WTC11 (cell line): ENCODE measurements around the gene SORD.

ENCODE experiments used
- CTCF ChIP-seq: fragments of 200-600 bp; IDR thresholded peaks from 2 replicates; pipeline ENCODE4 v1.8.0; 2022; ENCODE audit warnings: antibody characterized with exemption
- E2F1 ChIP-seq: sonication (generic); formaldehyde crosslinking; IDR thresholded peaks from 2 replicates; pipeline ENCODE4 v1.8.0; 2022; ENCODE audit warnings: mild to moderate bottlenecking, missing genetic modification reagents
- E2F4 ChIP-seq: sonication (generic); formaldehyde crosslinking; IDR thresholded peaks from 2 replicates; pipeline ENCODE4 v1.8.1; 2022; ENCODE audit warnings: low read depth, mild to moderate bottlenecking, moderate library complexity, missing genetic modification reagents, borderline replicate concordance
- USF1 ChIP-seq: sonication (generic); formaldehyde crosslinking; IDR thresholded peaks from 2 replicates; pipeline ENCODE4 v1.8.0; 2022; ENCODE audit warnings: mild to moderate bottlenecking, missing genetic modification reagents

GRCh38 chr15:45091161-45091560 is 68.2 kb downstream of the SORD start:
- TF ChIP-seq E2F1 (CRISPR knock-in tag) (no peak), CTCF (no peak), E2F4 (CRISPR knock-in tag) (no peak), USF1 (no peak)
